Effector memory CD4-positive, alpha-beta T cell (primary cell): ENCODE measurements around the gene SRF.

Source experiments
- DNase-seq, 3 donors: peaks; one replicate each; pipeline ENCODE4 v3.0.0-alpha.2; 2020
- H3K27ac ChIP-seq: 2 replicates; pipeline ENCODE4 v1.7.0; 2013; ENCODE audit warnings: mild to moderate bottlenecking, low read length, moderate library complexity; ENCODE audit not compliant: insufficient read depth, poor library complexity, severe bottlenecking
- H3K27me3 ChIP-seq: replicated peaks from 2 replicates; pipeline ENCODE4 v1.7.0; 2013; ENCODE audit warnings: mild to moderate bottlenecking, low read length; ENCODE audit not compliant: insufficient read depth, control insufficient read depth, poor library complexity, severe bottlenecking
- H3K36me3 ChIP-seq: 2 replicates; pipeline ENCODE4 v1.7.0; 2013; ENCODE audit warnings: mild to moderate bottlenecking, low read length, moderate library complexity; ENCODE audit not compliant: control insufficient read depth, insufficient read depth
- H3K4me1 ChIP-seq: 2 replicates; pipeline ENCODE4 v1.7.0; 2013; ENCODE audit warnings: low read length, mild to moderate bottlenecking; ENCODE audit not compliant: control insufficient read depth, insufficient read depth, poor library complexity, severe bottlenecking
- H3K4me3 ChIP-seq: 2 replicates; pipeline ENCODE4 v1.7.0; 2013; ENCODE audit warnings: low read length, low read depth, mild to moderate bottlenecking; ENCODE audit not compliant: insufficient read depth, poor library complexity, severe bottlenecking
- H3K9me3 ChIP-seq: 2 replicates; pipeline ENCODE4 v1.7.0; 2013; ENCODE audit warnings: mild to moderate bottlenecking, low read length, moderate library complexity; ENCODE audit not compliant: control insufficient read depth

Gene SRF

DNA sequence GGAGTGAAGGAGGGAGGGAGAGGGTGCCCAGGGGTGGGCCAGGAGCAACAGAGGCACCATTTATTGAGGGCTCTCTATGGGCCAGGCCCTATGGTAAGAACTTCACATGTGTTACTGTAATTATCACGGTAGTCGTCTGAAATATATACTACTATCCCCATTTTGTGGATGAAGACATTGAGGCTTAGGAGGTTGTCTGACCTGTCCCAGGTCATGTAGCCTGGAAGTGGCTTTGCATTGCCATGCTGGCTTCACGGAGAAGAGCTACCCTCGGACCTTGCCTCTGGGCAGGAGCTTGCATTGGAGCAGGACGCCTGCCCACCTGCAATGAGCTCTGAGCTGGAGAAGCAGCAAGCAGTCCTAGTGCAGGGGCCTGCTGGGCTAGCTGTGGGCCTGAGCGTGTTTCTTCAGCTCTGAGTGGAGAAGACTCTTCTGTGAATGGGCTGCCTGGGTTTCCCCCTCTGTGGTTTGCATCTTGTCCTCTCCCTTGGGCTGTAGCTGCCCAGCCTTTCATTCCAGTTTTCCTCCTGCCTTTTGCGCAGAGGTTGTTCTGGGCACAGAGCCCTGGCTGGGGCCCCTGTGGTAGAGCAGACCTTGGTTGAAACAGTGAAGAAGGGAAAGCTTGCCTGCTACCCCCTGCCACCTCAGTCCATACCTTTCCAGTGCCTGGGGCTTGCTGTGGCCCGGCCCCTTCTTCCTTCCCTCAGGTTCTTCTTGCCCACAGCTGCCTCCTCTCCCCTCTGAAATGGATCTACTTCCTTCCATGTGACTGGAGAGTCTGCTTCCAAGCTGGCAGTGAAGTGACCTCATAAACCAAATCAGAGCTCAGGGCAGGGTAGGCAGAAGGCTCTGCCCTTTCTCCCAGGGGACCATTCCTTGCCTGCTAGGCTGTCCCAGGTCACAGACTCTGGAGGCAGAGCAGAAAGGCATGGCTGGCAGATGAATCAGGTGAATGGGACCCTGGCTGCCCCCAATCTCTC lies 24.1 kb upstream of the SRF start:
- DNase-seq = no peak
- Histone ChIP-seq H3K27ac (no peak overlapping the region), H3K36me3 (no peaks in the 10 kb centered on the region)

GRCh38 chr6:43147691-43148477 lies 23.2 kb upstream of the SRF start:
- Histone ChIP-seq H3K4me1 (peaks cover 4% of the 10 kb centered on the region), H3K36me3 (no peaks in the 10 kb centered on the region), H3K27ac (no peak overlapping the region), H3K4me3 (no peak overlapping the region), H3K27me3 (no peaks in the 10 kb centered on the region), H3K9me3 (no peaks in the 10 kb centered on the region)
- no peak for DNase-seq

More for the DNA sequence above, 24.1 kb upstream of the SRF start:
- H3K27me3 ChIP-seq = no peaks in the 10 kb centered on the region
- peaks cover 4% of the 10 kb centered on the region for H3K4me1 ChIP-seq
- H3K9me3 ChIP-seq = no peaks in the 10 kb centered on the region
- no peak overlapping the region for H3K4me3 ChIP-seq

GRCh38 chr6:43149265-43149664 lies 21.8 kb upstream of the SRF start:
- no peaks in the 10 kb centered on the region for H3K9me3 ChIP-seq
- H3K4me3 ChIP-seq = no peak overlapping the region
- no peak for DNase-seq
- no peaks in the 10 kb centered on the region for H3K27me3 ChIP-seq
- H3K27ac ChIP-seq = no peak overlapping the region
- H3K4me1 ChIP-seq = no peaks in the 10 kb centered on the region
- no peaks in the 10 kb centered on the region for H3K36me3 ChIP-seq

- H3K27me3 ChIP-seq = no peaks in the 10 kb centered on the region
- no peaks in the 10 kb centered on the region for H3K9me3 ChIP-seq
- no peak for DNase-seq
- no peak overlapping the region for H3K4me3 ChIP-seq
- no peaks in the 10 kb centered on the region for H3K36me3 ChIP-seq
- H3K27ac ChIP-seq = no peak overlapping the region
- H3K4me1 ChIP-seq = no peaks in the 10 kb centered on the region
These were observed 20.9 kb upstream of the SRF start for GRCh38 chr6:43150051-43150751.

DNA sequence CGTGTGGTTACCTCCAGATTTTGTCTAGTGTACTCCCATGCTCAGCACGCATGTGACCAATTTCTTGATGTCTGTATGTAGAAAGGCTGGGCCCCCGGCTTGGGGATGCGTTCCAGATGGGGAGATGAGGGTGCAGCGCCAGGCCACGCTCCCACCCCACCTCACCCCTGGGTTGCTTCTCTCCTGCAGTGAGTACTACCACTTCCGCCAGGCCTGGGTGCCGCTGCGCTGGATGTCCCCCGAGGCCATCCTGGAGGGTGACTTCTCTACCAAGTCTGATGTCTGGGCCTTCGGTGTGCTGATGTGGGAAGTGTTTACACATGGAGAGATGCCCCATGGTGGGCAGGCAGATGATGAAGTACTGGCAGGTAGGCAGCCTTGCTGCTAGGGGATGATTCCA lies 11.5 kb upstream of the SRF start:
- no peaks in the 10 kb centered on the region for H3K9me3 ChIP-seq
- H3K4me1 ChIP-seq = no peaks in the 10 kb centered on the region
- H3K27me3 ChIP-seq = no peaks in the 10 kb centered on the region
- no peak overlapping the region for H3K27ac ChIP-seq
- no peak overlapping the region for H3K4me3 ChIP-seq
- DNase-seq = no peak
- H3K36me3 ChIP-seq = no peaks in the 10 kb centered on the region

DNA sequence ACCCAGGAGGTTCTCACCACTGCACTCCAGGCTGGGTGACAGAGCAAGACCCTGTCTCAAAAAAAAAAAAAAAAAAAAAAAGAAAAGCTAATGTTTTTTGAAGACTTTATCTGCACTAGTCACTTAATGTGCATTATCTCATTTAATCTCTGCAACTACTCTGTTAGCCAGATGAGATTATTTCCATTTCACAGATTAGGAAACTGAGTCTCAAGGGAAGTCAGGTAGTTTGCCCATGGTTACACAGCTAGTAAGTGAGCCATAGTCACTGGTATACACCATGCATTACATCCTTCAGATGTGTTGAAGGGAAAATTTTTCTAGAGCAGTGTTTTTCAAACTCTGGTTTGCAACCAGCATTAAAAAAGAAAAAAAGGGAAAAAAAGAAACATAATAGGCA lies 7.2 kb upstream of the SRF start:
- Histone ChIP-seq H3K4me1 (no peaks in the 10 kb centered on the region), H3K27me3 (no peaks in the 10 kb centered on the region), H3K9me3 (no peaks in the 10 kb centered on the region), H3K36me3 (no peaks in the 10 kb centered on the region), H3K27ac (no peak overlapping the region), H3K4me3 (no peak overlapping the region)
- no peak for DNase-seq

GRCh38 chr6:43170417-43170930 lies 595 bp upstream of the SRF start:
- no peak for DNase-seq
- peaks cover 30% of the 10 kb centered on the region for H3K4me1 ChIP-seq
- peak overlapping the region; percentile 70 for H3K27ac ChIP-seq
- H3K36me3 ChIP-seq = no peaks in the 10 kb centered on the region
- peak overlapping the region; percentile 50 for H3K4me3 ChIP-seq
- no peaks in the 10 kb centered on the region for H3K27me3 ChIP-seq
- H3K9me3 ChIP-seq = no peaks in the 10 kb centered on the region

DNA sequence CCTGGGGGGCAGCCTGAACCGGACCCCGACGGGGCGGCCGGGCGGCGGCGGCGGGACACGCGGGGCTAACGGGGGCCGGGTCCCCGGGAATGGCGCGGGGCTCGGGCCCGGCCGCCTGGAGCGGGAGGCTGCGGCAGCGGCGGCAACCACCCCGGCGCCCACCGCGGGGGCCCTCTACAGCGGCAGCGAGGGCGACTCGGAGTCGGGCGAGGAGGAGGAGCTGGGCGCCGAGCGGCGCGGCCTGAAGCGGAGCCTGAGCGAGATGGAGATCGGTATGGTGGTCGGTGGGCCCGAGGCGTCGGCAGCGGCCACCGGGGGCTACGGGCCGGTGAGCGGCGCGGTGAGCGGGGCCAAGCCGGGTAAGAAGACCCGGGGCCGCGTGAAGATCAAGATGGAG lies 636 bp downstream of the SRF start:
- peaks cover 11% of the 10 kb centered on the region for H3K36me3 ChIP-seq
- H3K27ac ChIP-seq = peak overlapping the region; percentile 74
- H3K4me1 ChIP-seq = peaks cover 30% of the 10 kb centered on the region
- H3K9me3 ChIP-seq = no peaks in the 10 kb centered on the region
- peak overlapping the region; percentile 65 for H3K4me3 ChIP-seq
- peak in 2 of 3 donors; percentile 8 to 24 for DNase-seq
- no peaks in the 10 kb centered on the region for H3K27me3 ChIP-seq

- Histone ChIP-seq H3K4me1 (peaks cover 30% of the 10 kb centered on the region), H3K4me3 (peak overlapping the region; percentile 65), H3K27me3 (no peaks in the 10 kb centered on the region), H3K36me3 (peaks cover 14% of the 10 kb centered on the region), H3K9me3 (no peaks in the 10 kb centered on the region), H3K27ac (peak overlapping the region; percentile 74)
- DNase-seq = peak; percentile 40 to 43 (median 42)
These were observed 1.3 kb downstream of the SRF start for GRCh38 chr6:43172104-43173007.
